ENCODE measurements around the gene RAB44.

DNA sequence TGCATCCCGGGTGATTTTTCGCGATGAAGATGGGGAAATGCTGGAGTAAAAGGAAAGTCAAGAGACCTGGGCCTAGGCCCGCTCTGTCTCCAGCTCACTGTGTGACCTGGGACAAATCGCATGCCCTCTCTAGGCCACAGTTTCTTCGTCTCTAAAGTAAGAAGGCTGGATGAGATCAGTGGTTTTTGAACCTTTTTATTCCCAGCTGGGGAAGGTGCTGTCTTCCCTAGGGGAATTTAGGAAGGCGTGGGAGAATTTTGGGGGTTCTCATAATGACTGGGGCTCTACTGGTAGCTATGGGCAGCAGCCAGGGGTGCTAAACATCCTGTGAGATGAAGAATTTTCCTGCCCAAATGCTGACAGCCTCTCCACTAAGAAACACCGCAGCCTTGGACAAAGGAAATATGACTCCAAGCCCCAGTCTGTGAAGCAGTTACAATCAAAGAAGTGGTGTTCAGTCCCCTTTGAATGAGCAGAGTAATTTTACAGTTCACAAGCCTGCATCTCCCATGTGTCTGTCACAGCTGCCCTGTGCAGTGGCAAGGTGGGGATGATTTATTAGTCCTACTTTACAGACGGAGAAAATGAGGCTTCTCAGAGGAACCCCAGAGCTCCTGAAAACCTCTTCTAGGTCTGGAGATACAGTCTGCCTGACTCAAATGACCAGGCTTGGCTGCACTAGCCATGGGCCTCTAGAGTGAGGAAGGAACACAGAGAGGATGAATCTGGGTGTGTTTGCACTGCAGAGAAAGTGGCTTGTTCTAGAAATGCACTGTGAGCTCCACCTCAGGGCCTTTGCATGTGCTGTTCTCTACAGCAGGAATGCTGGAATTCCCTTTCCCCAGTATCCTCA is 57.2 kb downstream of the RAB44 start:
- TF ChIP-seq CTCF (IDR thresholded peaks at IDR 0.05) (no peak), ZFX (IDR thresholded peaks at IDR 0.05; ENCODE audit: borderline replicate concordance) (no peak)
